PFSK-1 (cell line): ENCODE data around the gene ACP3.

Experiments
- FOXP2 ChIP-seq: optimal IDR thresholded peaks from 2 replicates; pipeline ENCODE3; 2011; ENCODE audit warnings: borderline replicate concordance, control low read depth, inconsistent platforms; ENCODE audit not compliant: insufficient read depth; ENCODE audit errors: extremely low read length, extremely low read depth
- POLR2AphosphoS5 ChIP-seq: IDR thresholded peaks from 2 replicates; pipeline ENCODE4 v1.6.1; 2012; ENCODE audit warnings: low read depth, mild to moderate bottlenecking, control low read depth, low read length, moderate library complexity
- REST ChIP-seq, 2 experiments: IDR thresholded peaks; 2 replicates each; pipeline versions ENCODE4 v1.6.1 to v1.8.0; 2011 to 2012; ENCODE audit warnings: low read depth in 2 of 2, low read length in 2 of 2, control low read depth in 1 of 2, inconsistent platforms in 1 of 2, mild to moderate bottlenecking in 1 of 2, moderate library complexity in 1 of 2; ENCODE audit not compliant: insufficient read depth in 1 of 2
- SIN3A ChIP-seq: IDR thresholded peaks from 2 replicates; pipeline ENCODE4 v1.6.1; 2012; ENCODE audit warnings: mild to moderate bottlenecking, low read length, moderate library complexity, borderline replicate concordance; ENCODE audit not compliant: insufficient read depth
- TAF1 ChIP-seq: IDR thresholded peaks from 2 replicates; pipeline ENCODE4 v1.6.1; 2012; ENCODE audit warnings: low read length, control low read depth, borderline replicate concordance; ENCODE audit not compliant: insufficient read depth

- TF ChIP-seq SIN3A (no peak), POLR2AphosphoS5 (no peak), TAF1 (no peak), REST (IDR thresholded peaks at IDR 0.05; ENCODE audit: insufficient read depth in 1 of 2, low read depth in 2 of 2, low read length in 2 of 2) (no peak), FOXP2 (no peak)
These were observed 1.4 kb upstream of the ACP3 start for GRCh38 chr3:132315851-132316250.
